GM19468 (cell line): ENCODE measurements around the gene HINT3.
A peak's percentile ranks its signal among the peaks of the same experiment; 100 is the strongest.
"Not testable (repeated sequence)": the region's sequence is repeated elsewhere in the genome, so short reads cannot be mapped to it uniquely, and the experiment has no call there.

Experiments
- ATAC-seq: cut with Tn5 transposase; IDR thresholded peaks from one replicate; pipeline ENCODE4 v1.9.1; 2021; ENCODE audit warnings: mild to moderate bottlenecking, moderate library complexity, moderate number of reproducible peaks; ENCODE audit not compliant: unreplicated experiment; ENCODE audit errors: extremely low read depth

The HINT3 gene

DNA sequence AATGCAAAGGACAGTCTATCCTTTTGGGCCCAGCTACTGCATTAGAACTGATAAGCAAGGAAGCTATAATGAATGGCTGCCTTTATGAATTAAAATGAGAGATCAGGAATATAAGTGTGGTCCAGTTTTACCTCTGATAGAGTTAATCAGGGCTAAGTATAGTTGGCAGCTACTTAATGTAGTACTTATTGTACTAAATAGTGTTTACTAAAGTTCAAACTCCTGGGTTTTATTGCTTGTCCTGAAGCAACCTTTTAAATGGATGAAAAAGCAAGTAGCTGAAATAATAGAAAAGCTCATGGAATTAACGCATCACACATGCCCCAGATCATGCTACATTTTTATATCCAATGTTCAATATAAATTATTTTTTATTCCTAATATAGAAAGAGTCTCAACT is 35.1 kb downstream of the HINT3 start:
- no peak for ATAC-seq

DNA sequence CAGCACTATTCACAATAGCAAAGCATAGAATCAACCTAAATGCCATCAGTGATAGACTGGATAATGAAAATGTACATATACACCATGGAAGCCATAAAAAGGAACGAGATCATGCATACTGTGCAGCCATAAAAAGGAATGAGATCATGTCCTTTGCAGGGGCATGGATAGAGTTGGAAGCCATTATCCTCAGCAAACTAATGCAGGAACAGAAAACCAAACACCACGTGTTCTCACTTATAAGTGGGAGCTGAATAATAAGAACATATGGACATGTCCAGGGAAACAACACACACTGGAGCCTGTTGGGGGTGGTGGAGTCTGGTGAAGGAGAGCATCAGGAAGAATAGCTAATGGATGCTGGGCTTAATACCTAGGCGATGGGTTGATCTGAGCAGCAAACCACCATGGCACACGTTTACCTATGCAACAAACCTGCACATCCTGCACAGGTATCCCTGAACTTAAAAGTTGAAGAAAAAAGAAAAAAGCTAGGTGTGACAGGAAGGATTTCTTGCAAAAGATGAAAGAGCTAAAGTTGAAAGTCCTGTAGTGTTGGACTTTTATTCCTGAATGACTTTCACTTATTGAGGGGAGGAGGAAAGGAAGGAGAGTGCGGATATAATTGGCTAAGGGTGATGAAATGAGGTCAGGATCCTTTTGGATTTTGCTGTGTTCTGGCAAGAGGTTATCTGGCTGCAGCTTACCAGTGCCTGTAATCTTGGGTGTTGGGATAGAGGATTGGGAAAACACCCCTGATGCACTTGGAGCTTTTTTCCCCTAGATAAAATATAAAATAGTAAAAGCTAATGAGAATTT is 38.3 kb downstream of the HINT3 start:
- ATAC-seq: no peak

DNA sequence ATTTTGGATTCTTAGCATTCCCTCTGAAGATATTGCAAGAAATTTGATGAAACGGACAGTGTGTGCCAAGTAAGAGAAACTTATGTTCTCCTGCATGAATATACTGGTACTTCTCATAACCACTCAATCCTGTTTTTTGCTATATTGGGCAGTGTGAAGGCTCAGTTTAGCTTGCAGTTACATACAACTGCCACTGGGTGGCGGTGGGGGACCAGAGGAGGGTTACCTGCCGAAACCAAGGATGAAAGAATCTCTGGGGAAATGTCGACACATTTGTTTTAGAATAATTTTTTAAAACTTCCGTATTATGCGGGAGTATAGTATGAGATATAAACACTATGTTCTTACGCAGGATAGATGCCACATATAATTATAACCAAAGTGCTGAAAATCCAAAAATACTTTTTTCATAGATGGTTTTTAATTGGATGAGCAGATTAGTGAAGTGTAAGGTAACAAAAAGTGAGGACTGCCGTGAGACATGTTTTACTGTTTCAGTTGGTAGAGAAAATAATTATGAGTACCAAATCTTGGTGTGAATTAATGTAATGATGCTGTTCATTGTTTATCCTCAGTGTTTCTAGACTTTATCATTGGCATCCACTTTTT is 39.5 kb downstream of the HINT3 start:
- ATAC-seq: peak; percentile 86

DNA sequence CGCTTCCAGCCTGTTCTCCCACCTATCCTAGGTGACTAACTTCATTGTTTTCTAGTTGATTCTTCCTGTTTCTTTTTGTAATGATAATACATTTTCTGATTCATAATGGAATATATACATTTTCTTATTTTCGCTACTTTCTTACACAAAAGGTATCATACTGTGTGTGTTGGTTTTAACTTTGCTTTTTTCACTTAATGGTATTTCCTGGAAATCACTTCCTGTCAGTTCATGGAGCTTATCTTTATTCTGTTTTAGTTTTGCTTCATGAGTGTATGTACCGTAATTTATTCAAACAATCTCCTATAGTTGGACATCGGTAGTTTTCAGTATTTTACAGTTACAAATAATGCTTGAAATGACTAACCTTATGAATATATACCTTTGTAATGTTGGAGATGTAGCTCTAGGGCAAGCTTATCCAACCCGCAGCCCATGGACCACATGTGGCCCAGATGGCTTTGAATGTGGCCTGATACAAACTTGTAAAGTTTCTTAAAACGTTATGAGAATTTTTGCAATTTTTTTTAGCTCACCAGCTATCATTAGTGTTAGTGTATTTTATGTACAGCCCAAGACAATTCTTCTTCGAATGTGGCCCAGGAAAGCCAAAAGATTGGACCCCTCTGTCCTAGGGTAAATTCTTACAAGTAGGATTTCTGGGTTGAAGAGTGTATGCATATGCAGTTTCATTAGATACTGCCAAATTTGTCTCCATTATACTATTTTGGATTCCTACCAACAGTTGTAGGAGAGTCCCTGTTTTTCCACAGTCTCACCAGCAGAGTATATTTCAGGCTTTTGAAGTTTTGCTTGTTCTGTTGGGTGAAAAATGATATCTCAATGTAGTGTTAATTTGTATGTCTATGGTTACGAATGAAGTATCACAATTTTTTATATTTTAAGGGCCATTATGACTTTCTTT is 46.4 kb downstream of the HINT3 start:
- no peak for ATAC-seq

DNA sequence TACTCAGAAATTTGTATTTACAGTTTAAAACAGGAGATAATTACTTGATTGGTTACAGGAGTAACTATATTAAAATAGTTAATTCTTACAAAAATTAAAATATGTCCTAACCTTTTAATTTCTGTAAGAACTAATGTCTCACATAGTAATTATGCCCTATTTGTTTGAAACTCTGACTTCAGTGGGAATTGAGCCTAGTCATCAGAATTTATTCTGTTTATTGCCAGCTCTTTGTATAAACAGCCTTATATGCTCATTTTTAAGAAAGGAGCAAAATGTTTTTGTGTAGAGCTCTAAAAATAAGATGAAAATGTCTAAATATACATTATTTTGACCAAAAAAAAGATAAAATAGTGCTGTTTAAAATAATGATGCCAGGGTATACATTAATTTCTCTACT is 51.2 kb downstream of the HINT3 start:
- ATAC-seq: no peak

DNA sequence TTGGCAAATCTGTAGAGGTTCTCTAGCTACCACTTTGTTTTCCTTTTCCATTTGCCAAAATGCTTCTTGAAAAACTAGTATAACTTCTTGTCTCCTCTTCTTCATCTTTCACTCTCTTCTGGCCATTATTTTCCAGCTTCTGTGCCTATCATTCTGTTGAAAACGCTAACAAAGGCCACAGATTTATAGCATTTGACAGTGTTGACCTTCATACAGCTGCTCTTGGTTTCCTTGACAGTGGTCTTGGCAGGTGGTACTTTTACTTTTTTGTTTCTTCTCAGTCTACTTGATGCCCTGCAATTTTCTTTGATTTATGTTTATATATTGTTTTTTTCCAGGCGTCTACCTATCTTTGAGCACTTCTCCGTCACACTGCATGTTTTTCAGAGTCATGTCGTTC is 53.5 kb downstream of the HINT3 start:
- no peak for ATAC-seq

DNA sequence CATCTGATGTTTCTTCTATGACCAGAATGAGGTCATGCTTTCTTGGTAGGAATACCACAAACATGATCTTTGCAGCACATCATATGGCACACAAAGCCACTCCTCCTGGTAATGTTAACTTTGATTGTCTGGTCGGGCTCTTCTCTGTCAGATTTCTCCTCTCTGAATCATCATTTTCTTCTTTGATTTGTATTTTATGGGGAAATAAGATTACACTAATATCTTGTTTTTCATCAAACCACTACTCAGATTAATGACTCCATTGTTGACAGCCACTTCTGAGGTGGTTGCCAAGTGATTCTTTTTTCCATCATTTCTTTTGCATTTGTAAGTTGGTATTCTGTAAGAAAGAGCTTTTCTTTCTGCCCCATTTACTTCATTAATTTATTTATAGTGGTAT is 59.3 kb downstream of the HINT3 start:
- no peak for ATAC-seq

DNA sequence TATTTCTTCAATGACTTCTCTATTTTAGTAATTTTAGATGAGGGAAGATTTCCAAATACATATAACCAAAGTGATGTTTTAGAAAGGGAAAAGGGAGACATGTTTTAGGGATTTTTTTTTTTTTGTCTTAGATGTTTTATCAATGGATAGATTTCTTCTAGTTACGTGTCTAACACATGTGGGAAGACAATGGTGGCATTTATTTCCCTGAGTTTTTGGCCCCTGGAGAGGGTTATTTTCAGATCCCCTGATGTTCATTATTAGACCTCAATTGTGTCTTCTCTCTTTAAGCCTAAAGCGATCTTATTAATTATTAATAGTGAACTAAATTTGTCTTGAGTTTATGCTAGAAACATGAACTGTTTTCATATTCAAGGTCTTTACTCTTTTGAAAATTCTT is 60.0 kb downstream of the HINT3 start:
- no peak for ATAC-seq

DNA sequence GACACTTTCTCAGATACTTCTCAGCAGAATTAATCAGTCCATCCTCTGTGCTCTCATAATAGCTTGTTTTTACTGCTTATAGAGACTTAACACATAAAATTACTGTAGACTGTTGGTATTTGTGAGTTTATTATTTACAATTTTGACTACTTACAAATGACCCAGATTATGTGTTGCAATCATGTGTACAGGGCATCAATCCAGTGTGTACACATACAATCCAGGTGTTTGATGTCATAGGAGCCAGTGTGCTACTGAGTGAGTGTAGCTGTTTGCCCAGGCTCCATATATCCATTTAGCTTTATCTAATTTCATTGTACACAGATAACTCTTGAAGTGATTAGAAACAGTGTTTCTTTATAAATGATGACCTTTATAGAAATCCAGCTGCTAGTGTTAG is 61.1 kb downstream of the HINT3 start:
- no peak for ATAC-seq

DNA sequence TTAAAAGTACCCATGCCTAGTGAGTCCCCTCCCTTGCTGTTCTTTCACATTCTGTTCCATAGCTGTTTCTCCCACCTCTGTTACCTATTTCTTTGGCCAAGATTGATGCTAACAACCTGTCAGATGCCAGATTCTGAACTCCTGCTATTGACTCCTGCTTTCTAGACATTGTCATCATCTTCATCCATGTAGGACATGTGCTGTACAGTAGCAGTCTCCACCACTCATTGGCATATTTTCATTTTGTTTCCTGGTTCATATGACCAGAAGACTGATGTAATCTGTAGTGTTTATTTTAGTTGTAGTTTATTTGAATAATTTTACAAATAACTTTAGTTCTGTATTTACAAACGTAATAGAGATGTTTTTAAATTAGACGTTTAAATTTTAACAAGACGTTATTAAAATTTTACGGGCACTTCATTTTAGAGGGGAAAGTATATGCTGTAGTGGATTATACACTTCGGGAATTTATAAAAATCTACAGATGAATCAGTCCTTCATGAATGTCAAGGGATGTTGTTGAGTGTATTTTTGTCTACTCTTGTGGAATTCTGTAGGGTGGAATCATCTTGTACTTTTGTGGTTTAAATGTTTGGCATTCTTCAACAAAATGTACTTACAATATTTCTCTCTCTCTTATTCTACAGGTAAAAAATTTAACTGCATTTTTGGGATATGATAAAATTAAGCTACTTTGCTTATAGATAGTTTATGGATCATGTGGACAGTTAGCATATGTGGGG is 63.9 kb downstream of the HINT3 start:
- no peak for ATAC-seq

DNA sequence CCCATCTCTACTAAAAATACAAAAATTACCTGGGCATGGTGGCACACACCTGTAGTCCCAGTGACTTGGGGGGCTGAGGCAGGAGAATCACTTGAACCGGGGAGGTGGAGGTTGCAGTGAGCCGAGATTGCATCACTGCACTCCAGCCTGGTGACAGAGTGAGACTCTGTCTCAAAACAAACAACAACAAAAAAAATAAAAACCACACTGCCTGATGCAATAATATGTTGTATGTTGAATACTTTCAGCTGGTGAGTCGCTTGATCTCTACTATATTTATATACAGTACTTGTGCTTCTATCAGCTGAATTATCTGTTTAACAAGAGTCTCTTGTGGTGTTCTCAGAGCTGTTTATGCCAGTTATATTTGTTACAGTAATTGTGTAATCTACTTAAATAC is 66.9 kb downstream of the HINT3 start:
- not testable (repeated sequence) for ATAC-seq

DNA sequence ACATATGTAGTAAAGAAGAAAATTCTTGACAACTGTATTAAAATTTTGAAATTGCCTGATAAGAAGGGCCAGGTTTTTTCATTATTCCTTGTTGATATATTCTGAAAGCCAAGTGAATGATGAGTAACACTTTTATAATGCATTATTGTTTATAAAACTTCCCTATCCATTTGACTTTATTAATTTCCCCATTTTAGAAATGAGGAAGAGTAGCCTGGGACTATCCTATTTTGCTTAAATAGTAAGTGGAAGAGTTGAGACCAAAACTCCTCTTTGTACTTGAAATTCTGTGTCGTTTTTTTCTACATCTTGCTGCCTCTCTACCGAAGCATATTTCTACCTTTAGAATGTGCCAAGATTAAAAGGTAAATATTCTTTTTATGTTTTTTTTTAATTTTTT is 69.4 kb downstream of the HINT3 start:
- no peak for ATAC-seq

DNA sequence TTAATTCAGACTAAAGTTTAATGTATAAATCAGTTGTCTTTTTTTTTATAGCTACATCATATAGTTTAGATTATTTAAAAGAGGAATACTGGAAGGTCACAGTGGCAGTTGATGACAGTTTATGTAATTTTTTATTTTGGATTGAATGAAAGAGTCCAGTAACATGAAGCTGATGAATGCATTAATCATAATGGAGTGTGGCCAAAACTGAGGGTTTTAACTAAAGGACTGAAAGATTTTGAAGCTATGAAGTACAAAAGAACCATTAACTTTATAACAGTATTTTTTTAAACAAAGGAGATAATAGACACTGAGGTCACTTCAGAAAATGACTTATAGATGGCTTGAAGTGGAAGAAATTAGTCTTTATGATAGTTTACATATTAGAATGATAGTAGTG is 71.0 kb downstream of the HINT3 start:
- ATAC-seq: no peak
